GM12873 (cell line): ENCODE data around the gene CALU.

Experiments
- CTCF ChIP-seq: IDR thresholded peaks from 2 replicates; pipeline ENCODE4 v1.5.1; 2012; ENCODE audit warnings: low read depth, mild to moderate bottlenecking, moderate library complexity, low read length, control low read depth; ENCODE audit not compliant: insufficient read depth; ENCODE audit errors: missing control alignments

The CALU gene

GRCh38 chr7:128763541-128763940 is 24.4 kb downstream of the CALU start:
- no peak for TF ChIP-seq CTCF

- no peak for TF ChIP-seq CTCF
Measured at GRCh38 chr7:128767475-128768110, 28.4 kb downstream of the CALU start.

DNA sequence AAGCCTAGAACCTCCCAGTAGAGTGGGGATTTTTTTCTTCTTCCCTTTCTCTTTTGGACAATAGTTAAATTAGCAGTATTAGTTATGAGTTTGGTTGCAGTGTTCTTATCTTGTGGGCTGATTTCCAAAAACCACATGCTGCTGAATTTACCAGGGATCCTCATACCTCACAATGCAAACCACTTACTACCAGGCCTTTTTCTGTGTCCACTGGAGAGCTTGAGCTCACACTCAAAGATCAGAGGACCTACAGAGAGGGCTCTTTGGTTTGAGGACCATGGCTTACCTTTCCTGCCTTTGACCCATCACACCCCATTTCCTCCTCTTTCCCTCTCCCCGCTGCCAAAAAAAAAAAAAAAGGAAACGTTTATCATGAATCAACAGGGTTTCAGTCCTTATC is 31.1 kb downstream of the CALU start:
- no peak for TF ChIP-seq CTCF

DNA sequence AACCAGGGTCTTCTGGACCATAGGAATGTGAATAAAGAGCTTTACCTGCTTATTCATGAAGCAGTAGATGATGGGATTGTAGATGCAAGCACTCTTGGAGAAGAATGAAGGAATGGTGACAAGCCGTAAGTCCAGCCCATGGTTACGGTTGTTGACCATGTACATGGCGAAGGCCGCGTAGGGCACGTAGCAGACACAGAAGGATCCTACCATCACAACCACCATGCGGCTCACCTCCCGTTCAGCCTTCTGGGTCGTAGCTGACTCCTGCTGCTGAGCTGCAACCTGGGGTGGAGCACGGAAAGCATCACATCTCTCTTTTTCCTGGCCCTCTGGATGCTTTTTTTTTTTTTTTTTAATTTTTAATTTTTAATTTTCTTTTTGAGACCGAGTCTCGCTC is 34.4 kb downstream of the CALU start:
- no peak for TF ChIP-seq CTCF

- TF ChIP-seq CTCF, result no peak
Measured at GRCh38 chr7:128774029-128774689, 35.0 kb downstream of the CALU start.

DNA sequence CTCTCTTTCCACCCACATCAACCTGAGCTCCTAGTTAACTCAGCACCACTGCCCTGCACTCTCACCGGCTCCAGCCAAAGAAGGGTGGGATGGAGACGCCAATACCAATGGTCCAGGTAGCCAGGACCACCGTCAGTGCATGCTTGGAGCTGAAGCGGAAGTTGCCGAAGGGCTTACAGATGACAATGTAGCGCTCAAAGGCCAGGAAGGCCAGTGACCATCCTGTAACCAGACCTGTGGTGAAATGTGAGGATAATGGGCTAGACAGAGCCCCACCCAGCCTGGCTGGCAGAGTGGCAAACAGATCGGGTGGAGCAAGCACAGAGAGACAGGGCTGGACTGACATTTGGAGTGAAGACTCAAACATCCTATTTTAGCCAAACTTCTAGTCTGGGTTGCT is 35.8 kb downstream of the CALU start:
- no peak for TF ChIP-seq CTCF

- TF ChIP-seq CTCF, result no peak
Measured at GRCh38 chr7:128775744-128776474, 36.8 kb downstream of the CALU start, which contains the start of gene OPN1SW. Gene OPN1SW (minus strand): TSS chr7:128775794. CDS start chr7:128775781, 13 bp downstream.
